ENCODE measurements around the gene RSL24D1. TPM values are rescaled to one million over a fixed set of nuclear protein-coding genes. Genes with fewer than 3 reads are reported as not detected.
A peak's percentile ranks its signal among the peaks of the same experiment; 100 is the strongest.

RSL24D1 gene
- 82.1 and 84.2 TPM in 2 replicates for total RNA-seq

- H3K4me3 ChIP-seq (ENCODE audit: low read depth, low read length), result peak within 1 kb of the TSS; percentile 81
- peak; percentile 99 for DNase-seq (ENCODE audit: low read depth)
- TF ChIP-seq, protein P1, sequence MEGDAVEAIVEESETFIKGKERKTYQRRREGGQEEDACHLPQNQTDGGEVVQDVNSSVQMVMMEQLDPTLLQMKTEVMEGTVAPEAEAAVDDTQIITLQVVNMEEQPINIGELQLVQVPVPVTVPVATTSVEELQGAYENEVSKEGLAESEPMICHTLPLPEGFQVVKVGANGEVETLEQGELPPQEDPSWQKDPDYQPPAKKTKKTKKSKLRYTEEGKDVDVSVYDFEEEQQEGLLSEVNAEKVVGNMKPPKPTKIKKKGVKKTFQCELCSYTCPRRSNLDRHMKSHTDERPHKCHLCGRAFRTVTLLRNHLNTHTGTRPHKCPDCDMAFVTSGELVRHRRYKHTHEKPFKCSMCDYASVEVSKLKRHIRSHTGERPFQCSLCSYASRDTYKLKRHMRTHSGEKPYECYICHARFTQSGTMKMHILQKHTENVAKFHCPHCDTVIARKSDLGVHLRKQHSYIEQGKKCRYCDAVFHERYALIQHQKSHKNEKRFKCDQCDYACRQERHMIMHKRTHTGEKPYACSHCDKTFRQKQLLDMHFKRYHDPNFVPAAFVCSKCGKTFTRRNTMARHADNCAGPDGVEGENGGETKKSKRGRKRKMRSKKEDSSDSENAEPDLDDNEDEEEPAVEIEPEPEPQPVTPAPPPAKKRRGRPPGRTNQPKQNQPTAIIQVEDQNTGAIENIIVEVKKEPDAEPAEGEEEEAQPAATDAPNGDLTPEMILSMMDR (IDR thresholded peaks at IDR 0.05; ENCODE audit: insufficient read depth, low read depth, low read length), result peak; percentile 41
Measured at GRCh38 chr15:55196458-55197361, at the start of gene RSL24D1. TSS of gene RSL24D1 (minus strand) at chr15:55196941. CDS start at chr15:55196890, 51 bp downstream.

- TF ChIP-seq, protein P1 (IDR thresholded peaks at IDR 0.05; ENCODE audit: insufficient read depth, low read depth, low read length), result no peak
- no peak for DNase-seq (ENCODE audit: low read depth)
- no peak overlapping the region for H3K4me3 ChIP-seq (ENCODE audit: low read depth, low read length)
Measured at GRCh38 chr15:55245059-55245458, 48.3 kb upstream of the RSL24D1 start.

DNA sequence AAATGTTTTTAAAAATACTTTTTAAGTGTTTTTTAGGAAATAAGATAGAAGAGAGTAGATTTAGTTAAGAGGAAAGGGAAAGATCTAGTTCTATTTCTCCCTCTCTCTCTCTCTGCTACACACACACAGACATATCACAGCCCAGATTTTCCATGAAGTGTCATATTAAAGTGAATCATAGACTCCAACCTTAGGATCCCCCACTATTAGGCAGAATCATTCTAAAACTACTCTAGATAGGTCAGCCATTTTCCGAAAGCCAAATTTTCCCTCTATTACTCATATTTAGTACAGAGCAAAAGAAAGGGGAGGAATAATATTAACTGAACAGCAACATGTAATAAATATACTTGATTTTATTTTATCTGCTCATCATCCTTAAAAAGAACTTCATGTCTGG is 45.1 kb upstream of the RSL24D1 start:
- no peak for DNase-seq (ENCODE audit: low read depth)
- no peak overlapping the region for H3K4me3 ChIP-seq (ENCODE audit: low read depth, low read length)
- TF ChIP-seq, protein P1 (IDR thresholded peaks at IDR 0.05; ENCODE audit: insufficient read depth, low read depth, low read length), result no peak

DNA sequence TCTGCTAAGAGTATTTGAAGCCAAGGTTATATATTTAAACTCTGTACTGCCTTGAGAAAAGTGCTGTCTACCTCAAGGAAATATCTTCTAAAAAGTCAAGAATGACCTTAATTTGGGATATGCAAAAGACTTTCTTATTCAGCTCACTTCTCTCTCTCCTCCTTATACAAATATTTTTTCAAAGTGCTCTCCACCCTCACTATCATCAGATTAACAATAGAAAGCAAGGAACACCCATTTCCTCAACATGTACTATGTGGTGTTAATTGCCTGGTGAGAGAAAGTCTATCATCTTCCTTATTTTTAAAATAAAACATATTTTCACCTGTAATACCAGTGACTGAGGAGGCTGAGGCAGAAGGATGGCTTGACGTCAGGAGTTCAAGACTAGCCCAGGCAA is 44.4 kb upstream of the RSL24D1 start:
- no peak overlapping the region for H3K4me3 ChIP-seq (ENCODE audit: low read depth, low read length)
- TF ChIP-seq, protein P1 (IDR thresholded peaks at IDR 0.05; ENCODE audit: insufficient read depth, low read depth, low read length), result no peak
- DNase-seq (ENCODE audit: low read depth), result no peak

DNA sequence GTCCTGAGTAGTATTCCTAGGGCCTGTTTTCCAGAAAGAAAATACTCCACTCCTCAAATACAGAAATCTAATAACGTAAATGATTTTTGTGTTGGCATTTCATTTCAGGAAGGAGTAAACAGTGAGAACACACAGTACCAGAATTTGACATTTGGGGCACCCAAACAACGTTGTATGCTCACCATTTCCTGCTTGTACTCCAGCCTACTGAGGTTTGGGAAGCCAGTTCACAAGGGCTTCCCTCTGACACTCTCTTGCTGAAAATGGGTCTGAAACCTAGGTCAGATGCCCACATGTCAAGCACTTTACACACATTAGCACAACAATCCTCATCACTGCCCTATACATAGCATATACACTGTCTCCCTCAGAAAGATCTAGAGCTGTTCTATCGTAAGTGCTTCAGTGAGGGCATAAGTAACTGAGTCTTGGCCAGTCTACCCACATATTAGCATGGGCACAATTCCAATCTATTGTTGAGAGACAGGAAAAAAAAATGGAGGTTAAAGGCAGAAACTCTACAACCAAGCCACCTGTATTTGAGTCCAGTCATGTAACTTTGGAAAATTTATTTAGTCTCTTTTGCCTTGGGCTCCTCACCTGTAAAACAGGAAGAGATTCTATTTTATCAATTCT is 43.5 kb upstream of the RSL24D1 start:
- no peak overlapping the region for H3K4me3 ChIP-seq (ENCODE audit: low read depth, low read length)
- TF ChIP-seq, protein P1 (IDR thresholded peaks at IDR 0.05; ENCODE audit: insufficient read depth, low read depth, low read length), result no peak
- DNase-seq (ENCODE audit: low read depth), result no peak

- no peak for DNase-seq (ENCODE audit: low read depth)
- TF ChIP-seq, protein P1 (IDR thresholded peaks at IDR 0.05; ENCODE audit: insufficient read depth, low read depth, low read length), result no peak
- H3K4me3 ChIP-seq (ENCODE audit: low read depth, low read length), result no peak overlapping the region
Measured at GRCh38 chr15:55239440-55240124, 42.8 kb upstream of the RSL24D1 start.
